Neural cell (in vitro differentiated cells): ENCODE results near the gene RPLP1. TPM values are rescaled to one million over a fixed set of nuclear protein-coding genes. Genes with fewer than 3 reads are reported as not detected.

Experiments used
- H2AFZ ChIP-seq: fragments of 200-600, 300-800 bp; sonication (generic), shearing (Covaris generic); 2 replicates; pipeline ENCODE4 v1.6.0; 2014; ENCODE audit warnings: low read depth, mild to moderate bottlenecking, antibody characterized with exemption, low read length, moderate library complexity
- H3F3A ChIP-seq: fragments of 200-600 bp; shearing (Covaris generic); 2 replicates; pipeline ENCODE4 v1.6.1; 2016; ENCODE audit warnings: mild to moderate bottlenecking, moderate library complexity, mixed read lengths, antibody characterized with exemption, low read length; ENCODE audit not compliant: insufficient read depth, poor library complexity, severe bottlenecking
- H3K27ac ChIP-seq: fragments of 200-600, 300-800 bp; sonication (generic), shearing (Covaris generic); 2 replicates; pipeline ENCODE4 v1.5.1; 2014; ENCODE audit warnings: mild to moderate bottlenecking, low read length, moderate library complexity
- H3K27me3 ChIP-seq: fragments of 300-800, 200-600 bp; sonication (generic), shearing (Covaris generic); 2 replicates; pipeline ENCODE4 v1.6.0; 2014; ENCODE audit warnings: mild to moderate bottlenecking, low read depth, low read length, moderate library complexity; ENCODE audit not compliant: insufficient read depth
- H3K36me3 ChIP-seq: fragments of 300-800, 200-600 bp; sonication (generic), shearing (Covaris generic); 2 replicates; pipeline ENCODE4 v1.5.1; 2014; ENCODE audit warnings: mild to moderate bottlenecking, antibody characterized with exemption, low read length, moderate library complexity; ENCODE audit not compliant: insufficient read depth
- H3K4me2 ChIP-seq: fragments of 300-800, 200-600 bp; sonication (generic), shearing (Covaris generic); 2 replicates; pipeline ENCODE4 v1.6.0; 2014; ENCODE audit warnings: mild to moderate bottlenecking, low read length
- H3K4me3 ChIP-seq: fragments of 300-800, 200-600 bp; sonication (generic), shearing (Covaris generic); 2 replicates; pipeline ENCODE4 v1.5.1; 2014; ENCODE audit warnings: mild to moderate bottlenecking, low read length, moderate library complexity
- H3K79me2 ChIP-seq: fragments of 200-600 bp; shearing (Covaris generic); replicated peaks from 2 replicates; pipeline ENCODE4 v1.6.0; 2014; ENCODE audit warnings: mild to moderate bottlenecking, low read length, moderate library complexity; ENCODE audit not compliant: insufficient read depth
- H3K9ac ChIP-seq: fragments of 300-800, 200-600 bp; sonication (generic), shearing (Covaris generic); 2 replicates; pipeline ENCODE4 v1.6.1; 2016; ENCODE audit warnings: mild to moderate bottlenecking, low read length, mixed read lengths
- H3K9me2 ChIP-seq: fragments of 200-600 bp; shearing (Covaris generic); 2 replicates; pipeline ENCODE4 v1.6.1; 2016; ENCODE audit warnings: mild to moderate bottlenecking, low read length, mixed read lengths; ENCODE audit not compliant: insufficient read depth
- H3K9me3 ChIP-seq: fragments of 200-600, 300-800 bp; sonication (generic), shearing (Covaris generic); 2 replicates; pipeline ENCODE4 v1.6.1; 2016; ENCODE audit warnings: mild to moderate bottlenecking, mixed run types, low read length, moderate library complexity, mixed read lengths
- H4K20me1 ChIP-seq: fragments of 200-600 bp; shearing (Covaris generic); 2 replicates; pipeline ENCODE4 v1.6.1; 2016; ENCODE audit warnings: mild to moderate bottlenecking, mixed run types; ENCODE audit not compliant: insufficient read depth
- CTCF ChIP-seq: fragments of 450-650 bp; IDR thresholded peaks from 2 replicates; pipeline ENCODE4 v1.5.1; 2014; ENCODE audit warnings: antibody characterized with exemption, mild to moderate bottlenecking, moderate library complexity; ENCODE audit not compliant: poor library complexity, severe bottlenecking
- EP300 ChIP-seq: fragments of 450-650 bp; conservative IDR thresholded peaks from 2 replicates; pipeline ENCODE4 v1.6.1; 2014; ENCODE audit warnings: antibody characterized with exemption, mild to moderate bottlenecking, moderate library complexity; ENCODE audit not compliant: poor library complexity, severe bottlenecking
- EZH2 ChIP-seq: fragments of 200-600, 300-800 bp; shearing (Covaris generic), sonication (generic); IDR thresholded peaks from 2 replicates; pipeline ENCODE4 v1.6.1; 2014; ENCODE audit warnings: antibody characterized with exemption, low read length, borderline replicate concordance, mild to moderate bottlenecking; ENCODE audit not compliant: insufficient read depth, poor library complexity, severe bottlenecking
- MXI1 ChIP-seq: fragments of 450-650 bp; conservative IDR thresholded peaks from 2 replicates; pipeline ENCODE4 v1.6.1; 2014; ENCODE audit warnings: antibody characterized with exemption, mild to moderate bottlenecking; ENCODE audit not compliant: poor library complexity, severe bottlenecking
- POLR2AphosphoS5 ChIP-seq: IDR thresholded peaks from 2 replicates; pipeline ENCODE4 v1.6.1; 2012
- RAD21 ChIP-seq: fragments of 450-650 bp; conservative IDR thresholded peaks from 2 replicates; pipeline ENCODE4 v1.6.1; 2014; ENCODE audit warnings: antibody characterized with exemption, mild to moderate bottlenecking, moderate library complexity
- SMC3 ChIP-seq: fragments of 450-650 bp; conservative IDR thresholded peaks from 2 replicates; pipeline ENCODE4 v1.6.1; 2014; ENCODE audit warnings: antibody characterized with exemption, mild to moderate bottlenecking, moderate library complexity; ENCODE audit not compliant: poor library complexity
- TAF1 ChIP-seq: IDR thresholded peaks from 2 replicates; pipeline ENCODE4 v1.6.1; 2012; ENCODE audit warnings: low read depth
- polyA plus RNA-seq: library from polyadenylated mRNA; depleted of rRNA; stranded (reverse); fragments of >200 nt; gene quantifications from 2 replicates; pipeline ENCODE4 v1.2.3, GENCODE V29; 2014
- TF ChIP-seq, protein P1 (sequence below): IDR thresholded peaks from 2 replicates; pipeline ENCODE4 v1.6.1; 2012; ENCODE audit warnings: borderline replicate concordance

Gene RPLP1
- polyA plus RNA-seq, 1 donor from 2014 or later = 37.5 TPM

- H3K9ac ChIP-seq = no peak overlapping the region
- no peak overlapping the region for H3K27ac ChIP-seq
Measured at GRCh38 chr15:69479081-69479480, 26.5 kb downstream of the RPLP1 start.

GRCh38 chr15:69479971-69480370, 27.4 kb downstream of the RPLP1 start:
- no peaks in the 10 kb centered on the region for H3K9me2 ChIP-seq
- H3K4me2 ChIP-seq = no peak overlapping the region
- TF ChIP-seq, protein P1, sequence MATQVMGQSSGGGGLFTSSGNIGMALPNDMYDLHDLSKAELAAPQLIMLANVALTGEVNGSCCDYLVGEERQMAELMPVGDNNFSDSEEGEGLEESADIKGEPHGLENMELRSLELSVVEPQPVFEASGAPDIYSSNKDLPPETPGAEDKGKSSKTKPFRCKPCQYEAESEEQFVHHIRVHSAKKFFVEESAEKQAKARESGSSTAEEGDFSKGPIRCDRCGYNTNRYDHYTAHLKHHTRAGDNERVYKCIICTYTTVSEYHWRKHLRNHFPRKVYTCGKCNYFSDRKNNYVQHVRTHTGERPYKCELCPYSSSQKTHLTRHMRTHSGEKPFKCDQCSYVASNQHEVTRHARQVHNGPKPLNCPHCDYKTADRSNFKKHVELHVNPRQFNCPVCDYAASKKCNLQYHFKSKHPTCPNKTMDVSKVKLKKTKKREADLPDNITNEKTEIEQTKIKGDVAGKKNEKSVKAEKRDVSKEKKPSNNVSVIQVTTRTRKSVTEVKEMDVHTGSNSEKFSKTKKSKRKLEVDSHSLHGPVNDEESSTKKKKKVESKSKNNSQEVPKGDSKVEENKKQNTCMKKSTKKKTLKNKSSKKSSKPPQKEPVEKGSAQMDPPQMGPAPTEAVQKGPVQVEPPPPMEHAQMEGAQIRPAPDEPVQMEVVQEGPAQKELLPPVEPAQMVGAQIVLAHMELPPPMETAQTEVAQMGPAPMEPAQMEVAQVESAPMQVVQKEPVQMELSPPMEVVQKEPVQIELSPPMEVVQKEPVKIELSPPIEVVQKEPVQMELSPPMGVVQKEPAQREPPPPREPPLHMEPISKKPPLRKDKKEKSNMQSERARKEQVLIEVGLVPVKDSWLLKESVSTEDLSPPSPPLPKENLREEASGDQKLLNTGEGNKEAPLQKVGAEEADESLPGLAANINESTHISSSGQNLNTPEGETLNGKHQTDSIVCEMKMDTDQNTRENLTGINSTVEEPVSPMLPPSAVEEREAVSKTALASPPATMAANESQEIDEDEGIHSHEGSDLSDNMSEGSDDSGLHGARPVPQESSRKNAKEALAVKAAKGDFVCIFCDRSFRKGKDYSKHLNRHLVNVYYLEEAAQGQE = no peak
- no peak for TF ChIP-seq POLR2AphosphoS5
- no peak for TF ChIP-seq MXI1
- no peak for TF ChIP-seq SMC3
- no peak for TF ChIP-seq RAD21
- no peak for TF ChIP-seq CTCF
- TF ChIP-seq TAF1 = no peak
- no peak for TF ChIP-seq EZH2
- TF ChIP-seq EP300 = no peak
- no peak overlapping the region for H3K27ac ChIP-seq
- H3K79me2 ChIP-seq = no peaks in the 10 kb centered on the region
- no peaks in the 10 kb centered on the region for H3K27me3 ChIP-seq
- H4K20me1 ChIP-seq = no peaks in the 10 kb centered on the region
- H3K9ac ChIP-seq = no peak overlapping the region
- H3F3A ChIP-seq = no peaks in the 10 kb centered on the region
- H2AFZ ChIP-seq = no peak overlapping the region
- no peaks in the 10 kb centered on the region for H3K36me3 ChIP-seq
- H3K4me3 ChIP-seq = no peak overlapping the region
- H3K9me3 ChIP-seq = no peaks in the 10 kb centered on the region

More at GRCh38 chr15:69479081-69479480, 26.5 kb downstream of the RPLP1 start:
- H4K20me1 ChIP-seq = no peaks in the 10 kb centered on the region
- TF ChIP-seq SMC3 = no peak
- TF ChIP-seq EZH2 = no peak
- no peak for TF ChIP-seq EP300
- no peak for TF ChIP-seq CTCF
- TF ChIP-seq MXI1 = no peak
- no peak for TF ChIP-seq TAF1
- TF ChIP-seq POLR2AphosphoS5 = no peak
- TF ChIP-seq, protein P1 = no peak
- no peak for TF ChIP-seq RAD21
- H3F3A ChIP-seq = no peaks in the 10 kb centered on the region
- H3K9me3 ChIP-seq = no peaks in the 10 kb centered on the region
- H3K27me3 ChIP-seq = no peaks in the 10 kb centered on the region
- no peak overlapping the region for H2AFZ ChIP-seq
- H3K4me3 ChIP-seq = no peak overlapping the region
- no peak overlapping the region for H3K4me2 ChIP-seq
- H3K9me2 ChIP-seq = no peaks in the 10 kb centered on the region
- no peaks in the 10 kb centered on the region for H3K36me3 ChIP-seq
- no peaks in the 10 kb centered on the region for H3K79me2 ChIP-seq
